Spleen (tissue), 11 donors: Measurements from ENCODE around the gene SLC36A3. TPM values are rescaled to one million over a fixed set of nuclear protein-coding genes. Genes with fewer than 3 reads are reported as not detected.

ENCODE experiments used
- DNase-seq: peaks from one replicate; pipeline ENCODE4 v3.0.0-alpha.2; 2020
- H3K27ac ChIP-seq, 8 donors: fragments of 200-600 bp; sonication (generic) in 7 of 8; 1 replicate in 4 of 8; 2 replicates in 4 of 8; pipeline versions ENCODE4 v1.5.0 to v1.8.0; 2016 to 2021; ENCODE audit warnings: inconsistent platforms in 4 of 8, mild to moderate bottlenecking in 4 of 8, moderate library complexity in 1 of 8
- H3K27me3 ChIP-seq, 7 donors: fragments of 200-600 bp; sonication (generic) in 6 of 7; replicated peaks in 1 of 7; 1 replicate in 4 of 7; 2 replicates in 3 of 7; pipeline versions ENCODE4 v1.5.0 to v1.8.0; 2016 to 2021; ENCODE audit warnings: inconsistent platforms in 3 of 7, mild to moderate bottlenecking in 1 of 7
- H3K36me3 ChIP-seq, 6 donors: fragments of 200-600 bp; sonication (generic) in 5 of 6; 1 replicate in 4 of 6; 2 replicates in 2 of 6; pipeline versions ENCODE4 v1.5.0 to v1.8.0; 2016 to 2021; ENCODE audit warnings: inconsistent platforms in 2 of 6
- H3K4me1 ChIP-seq, 6 donors: fragments of 200-600 bp; sonication (generic) in 5 of 6; 1 replicate in 3 of 6; 2 replicates in 3 of 6; pipeline versions ENCODE4 v1.5.0 to v1.8.0; 2016 to 2021; ENCODE audit warnings: inconsistent platforms in 3 of 6
- H3K4me3 ChIP-seq, 8 donors: fragments of 200-600 bp; sonication (generic) in 7 of 8; 1 replicate in 4 of 8; 2 replicates in 4 of 8; pipeline versions ENCODE4 v1.5.0 to v1.8.0; 2016 to 2021; ENCODE audit warnings: inconsistent platforms in 4 of 8, mild to moderate bottlenecking in 4 of 8, moderate library complexity in 2 of 8
- H3K9me3 ChIP-seq, 8 donors: fragments of 200-600 bp; sonication (generic) in 7 of 8; 1 replicate in 4 of 8; 2 replicates in 4 of 8; pipeline versions ENCODE4 v1.5.0 to v1.8.0; 2016 to 2021; ENCODE audit warnings: inconsistent platforms in 4 of 8
- CTCF ChIP-seq, 11 experiments: fragments of 200-600 bp in 7 of 11; fragments of 450-650 bp in 4 of 11; sonication (generic) in 4 of 11; IDR thresholded peaks in 8 of 11; conservative IDR thresholded peaks in 3 of 11; 1 replicate in 7 of 11; 2 replicates in 4 of 11; pipeline versions ENCODE4 v1.4.0 to v1.8.0; 2016 to 2021; ENCODE audit warnings: antibody characterized with exemption in 11 of 11, inconsistent platforms in 4 of 11, mild to moderate bottlenecking in 1 of 11
- POLR2A ChIP-seq, 3 donors: fragments of 450-650 bp; IDR thresholded peaks; one replicate each; pipeline ENCODE4 v1.5.1; 2017; ENCODE audit warnings: antibody characterized with exemption in 3 of 3, mild to moderate bottlenecking in 1 of 3
- POLR2AphosphoS5 ChIP-seq, 3 donors: sonication (generic); formaldehyde crosslinking; IDR thresholded peaks; one replicate each; pipeline ENCODE4 v1.5.1; 2017; ENCODE audit warnings: antibody characterized with exemption in 3 of 3
- WGBS, 5 donors: extraction: QIAGEN DNeasy Blood & Tissue Kit in 3 of 5; methylation state at CpG; one replicate each; pipeline versions ENCODE4 v1.1.5 to v1.1.7; 2013 to 2018; 5-methylcytosine and 5-hydroxymethylcytosine counted together
- intact Hi-C: fragments of 100-400 bp; cut with DNase I; formaldehyde crosslinking; loops from one replicate; pipeline ENCODE4 v1.15.0; 2023; ENCODE audit warnings: low total_unique reads
- polyA plus RNA-seq, 3 donors: library from polyadenylated mRNA; stranded (reverse); fragments of 200-250 nt; gene quantifications; one replicate each; pipeline ENCODE4 v1.2.1, GENCODE V29; 2013
- total RNA-seq, 7 donors: library from RNA; depleted of rRNA in 3 of 7; stranded (reverse); fragments of >200 nt in 3 of 7; fragmentation: NEBNext Ultra II Directional in 4 of 7; extraction: Animal tissue kit (Norgen Biotek cat#: 25700) in 4 of 7; gene quantifications; one replicate each; pipeline versions ENCODE4 v1.1.0 to v1.2.1, GENCODE V29; 2016 to 2021
- donor health status: healthy with polysubstance abuse.
- donor health status: DM: no; HTN: no; CAD: no; lungs with moderate emphysema.
- donor health status: DM: no; HTN: no; CAD: no.
- donor health status: Bipolar disorder and iron deficiency.
- donor health status: healthy.
- donor health status: DM: no; HTN: no; CAD: no.
- donor health status: DM: yes; HTN: yes; CAD: no.

SLC36A3 gene
- total and polyA plus RNA-seq, 10 donors, result not detected

GRCh38 chr5:151245680-151246219 is 57.8 kb downstream of the SLC36A3 start:
- no peaks in the 10 kb centered on the region for H3K27me3 ChIP-seq
- 65 to 76% (median 68%) methylated on average over 4 of the region's 4 CpGs for WGBS, 5 donors
- no peaks in the 10 kb centered on the region for H3K36me3 ChIP-seq
- no peak overlapping the region for H3K27ac ChIP-seq
- H3K4me3 ChIP-seq, result no peak overlapping the region
- peaks cover 0 to 32% (median 7%) of the 10 kb centered on the region in 6 donors for H3K4me1 ChIP-seq
- TF ChIP-seq POLR2AphosphoS5 (IDR thresholded peaks at IDR 0.05) (no peak), CTCF (IDR thresholded peaks at IDR 0.05 in 8 of 11, conservative IDR thresholded peaks at IDR 0.05 in 3 of 11) (no peak)
- intact Hi-C loops, result no loop called here
- DNase-seq, result no peak
- no peaks in the 10 kb centered on the region for H3K9me3 ChIP-seq

GRCh38 chr5:151244206-151244605 is 59.4 kb downstream of the SLC36A3 start:
- Histone ChIP-seq H3K36me3 (no peaks in the 10 kb centered on the region), H3K4me1 (peaks cover 3 to 41% (median 14%) of the 10 kb centered on the region in 6 donors), H3K27ac (no peak overlapping the region), H3K9me3 (no peaks in the 10 kb centered on the region), H3K4me3 (no peak overlapping the region), H3K27me3 (no peaks in the 10 kb centered on the region)
- no peak for TF ChIP-seq CTCF (IDR thresholded peaks at IDR 0.05 in 8 of 11, conservative IDR thresholded peaks at IDR 0.05 in 3 of 11)
- no peak for TF ChIP-seq POLR2A (IDR thresholded peaks at IDR 0.05)
- TF ChIP-seq POLR2AphosphoS5 (IDR thresholded peaks at IDR 0.05), result no peak
- no peak for DNase-seq
- intact Hi-C loops, result no loop called here
- WGBS, 5 donors, result 70 to 94% (median 86%) methylated on average over 2 to 3 of the region's 3 CpGs

- Histone ChIP-seq H3K4me3 (no peak overlapping the region), H3K36me3 (no peaks in the 10 kb centered on the region), H3K27me3 (no peaks in the 10 kb centered on the region), H3K27ac (no peak overlapping the region), H3K4me1 (peaks cover 3 to 47% (median 20%) of the 10 kb centered on the region in 6 donors), H3K9me3 (no peaks in the 10 kb centered on the region)
- no peak for DNase-seq
- no peak for TF ChIP-seq POLR2A (IDR thresholded peaks at IDR 0.05)
- no peak for TF ChIP-seq CTCF (IDR thresholded peaks at IDR 0.05 in 8 of 11, conservative IDR thresholded peaks at IDR 0.05 in 3 of 11)
- TF ChIP-seq POLR2AphosphoS5 (IDR thresholded peaks at IDR 0.05), result no peak
- WGBS, 5 donors, result 79 to 85% (median 80%) methylated on average over 4 of the region's 4 CpGs
- intact Hi-C loops, result no loop called here
Observed at GRCh38 chr5:151243564-151243963, 60.0 kb downstream of the SLC36A3 start.

GRCh38 chr5:151243127-151243526 is 60.4 kb downstream of the SLC36A3 start:
- no peak for DNase-seq
- Histone ChIP-seq H3K36me3 (no peaks in the 10 kb centered on the region), H3K27me3 (no peaks in the 10 kb centered on the region), H3K9me3 (no peaks in the 10 kb centered on the region), H3K4me1 (peaks cover 3 to 51% (median 25%) of the 10 kb centered on the region in 6 donors), H3K27ac (no peak overlapping the region), H3K4me3 (no peak overlapping the region)
- TF ChIP-seq POLR2AphosphoS5 (IDR thresholded peaks at IDR 0.05), result no peak
- no peak for TF ChIP-seq CTCF (IDR thresholded peaks at IDR 0.05 in 8 of 11, conservative IDR thresholded peaks at IDR 0.05 in 3 of 11)
- TF ChIP-seq POLR2A (IDR thresholded peaks at IDR 0.05), result no peak
- intact Hi-C loops, result no loop called here
- 76 to 86% (median 83%) methylated on average over 4 of the region's 4 CpGs for WGBS, 5 donors
